CD4-positive, alpha-beta T cell treated with Interleukin-6 at 100 ng/mL for 8 hours (primary cell): ENCODE results near the gene PLEK2.

Source experiments
- DNase-seq: peaks from one replicate; pipeline ENCODE4 v3.0.0-alpha.2; 2020; ENCODE audit warnings: mixed read lengths, low spot score

The PLEK2 gene

GRCh38 chr14:67397536-67397935 is 14.4 kb downstream of the PLEK2 start:
- no peak for DNase-seq

- no peak for DNase-seq
These were observed 15.5 kb downstream of the PLEK2 start for GRCh38 chr14:67396381-67396970.

DNA sequence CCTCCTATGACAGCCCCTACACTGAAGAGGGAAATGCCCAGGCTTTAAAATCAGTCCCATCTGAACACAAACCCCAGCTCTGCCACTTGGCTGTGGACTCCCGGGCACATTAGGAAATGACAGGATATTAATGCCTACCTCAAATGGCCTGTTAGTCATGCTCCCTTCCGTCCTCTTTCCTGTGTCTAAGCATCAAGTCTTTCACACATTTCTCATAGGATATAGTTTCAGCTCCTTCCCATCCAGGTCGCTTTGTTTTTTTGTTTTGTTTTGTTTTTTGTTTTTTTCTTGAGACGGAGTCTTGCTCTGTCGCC is 16.1 kb downstream of the PLEK2 start:
- no peak for DNase-seq

- no peak for DNase-seq
These were observed 16.7 kb downstream of the PLEK2 start for GRCh38 chr14:67395086-67395875.

GRCh38 chr14:67393689-67394088 is 18.3 kb downstream of the PLEK2 start:
- DNase-seq: no peak

DNA sequence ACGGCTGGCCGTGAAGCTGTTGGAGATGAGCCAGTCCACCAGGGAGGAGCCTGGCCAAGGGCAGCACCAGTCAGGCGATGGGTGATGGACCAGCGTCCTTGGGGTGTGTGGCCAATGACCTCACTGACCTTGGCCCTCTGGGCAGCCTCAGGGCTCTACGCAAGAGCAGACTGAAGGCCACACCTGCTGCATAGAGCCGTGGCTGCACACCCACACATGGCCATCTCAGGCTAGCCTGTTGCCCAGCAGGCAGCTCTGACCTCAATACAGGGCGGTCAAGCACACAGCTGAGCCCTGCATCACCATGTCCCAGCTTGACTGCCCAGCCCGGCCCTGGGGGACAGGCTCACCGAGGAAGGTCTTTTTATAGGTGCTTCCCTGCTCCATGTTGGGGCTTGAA is 19.2 kb downstream of the PLEK2 start:
- DNase-seq: no peak

DNA sequence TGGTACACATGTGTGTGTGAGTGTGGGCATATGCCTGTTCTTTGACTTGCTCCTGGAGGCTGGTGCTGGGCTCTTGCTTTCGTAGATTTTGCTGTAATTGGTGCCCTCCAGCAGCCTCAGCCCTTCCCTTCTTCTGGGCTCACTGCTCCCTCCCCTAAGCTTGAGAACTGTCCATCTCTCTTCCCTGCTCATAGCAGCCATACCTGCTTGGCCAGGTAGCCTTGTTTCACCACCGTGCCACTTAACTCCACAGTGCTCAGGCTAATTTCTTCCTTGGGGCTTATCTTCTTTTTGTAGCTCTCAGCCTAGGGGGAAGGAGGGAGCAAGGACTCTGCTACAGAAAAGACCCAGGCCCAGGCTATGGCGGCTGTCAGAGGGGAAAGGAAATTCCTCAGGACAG is 19.8 kb downstream of the PLEK2 start:
- DNase-seq: no peak

DNA sequence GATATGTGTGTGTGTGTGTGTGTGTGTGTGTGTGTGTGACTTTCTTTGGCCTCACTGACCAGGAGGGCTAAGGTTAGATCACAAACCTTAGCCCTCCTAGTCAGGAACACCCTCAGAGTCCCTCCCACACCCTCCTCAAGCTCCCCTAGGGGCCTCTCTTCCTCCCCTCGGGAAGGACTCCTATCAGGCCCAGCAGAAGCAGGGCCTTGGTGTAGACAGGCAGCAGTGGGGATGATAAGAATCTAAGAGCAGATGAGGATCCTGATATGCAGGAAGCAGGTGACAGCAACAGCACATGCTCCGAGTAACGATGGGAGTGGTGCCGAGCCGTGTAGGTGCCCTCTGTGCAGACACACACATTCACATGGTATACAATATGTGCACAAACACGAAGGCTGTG is 20.7 kb downstream of the PLEK2 start:
- DNase-seq: no peak

- DNase-seq: no peak
These were observed 22.0 kb downstream of the PLEK2 start for GRCh38 chr14:67389811-67390534.

GRCh38 chr14:67389275-67389674 is 22.7 kb downstream of the PLEK2 start:
- DNase-seq: no peak

- DNase-seq: no peak
These were observed 24.8 kb downstream of the PLEK2 start for GRCh38 chr14:67387195-67387594.

- DNase-seq: no peak
These were observed 26.3 kb downstream of the PLEK2 start for GRCh38 chr14:67385618-67386017.

DNA sequence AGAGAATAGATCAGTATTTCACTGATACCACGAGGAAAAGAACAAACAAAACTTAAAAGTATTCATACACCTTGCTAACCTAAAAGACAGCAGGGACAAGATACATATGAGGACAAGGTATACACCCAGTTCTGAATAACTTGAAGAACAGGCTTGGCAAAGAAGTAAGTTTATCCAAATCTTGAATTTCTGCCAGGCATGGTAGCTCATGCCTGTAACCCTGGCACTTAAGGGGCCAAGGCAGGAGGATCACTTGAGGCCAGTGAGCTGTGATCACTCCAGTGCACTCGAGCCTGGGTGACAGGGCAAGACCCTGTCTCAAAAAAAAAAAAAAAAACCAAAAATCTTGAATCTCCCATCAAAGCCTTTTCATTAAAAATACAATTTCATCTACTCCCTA is 26.8 kb downstream of the PLEK2 start:
- DNase-seq: no peak

DNA sequence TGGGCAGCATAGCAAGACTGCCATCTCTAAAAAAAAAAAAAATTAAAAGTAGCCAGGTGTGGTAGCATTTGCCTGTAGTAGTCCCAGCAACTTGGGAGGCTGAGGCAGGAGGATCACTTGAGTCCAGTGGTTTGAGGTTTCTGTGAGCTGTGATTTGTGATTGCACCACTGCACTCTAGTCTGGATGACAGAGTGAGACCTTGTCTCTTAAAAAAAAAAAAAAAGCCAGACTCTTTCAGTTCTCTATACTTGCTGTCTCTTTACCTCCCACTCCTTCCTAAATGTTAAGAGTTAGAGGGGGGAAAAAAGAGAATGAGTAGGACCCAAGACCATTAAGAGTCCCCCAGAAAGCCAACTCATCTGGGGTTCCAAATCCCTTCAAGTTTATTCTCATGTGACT is 34.0 kb downstream of the PLEK2 start:
- DNase-seq: no peak

DNA sequence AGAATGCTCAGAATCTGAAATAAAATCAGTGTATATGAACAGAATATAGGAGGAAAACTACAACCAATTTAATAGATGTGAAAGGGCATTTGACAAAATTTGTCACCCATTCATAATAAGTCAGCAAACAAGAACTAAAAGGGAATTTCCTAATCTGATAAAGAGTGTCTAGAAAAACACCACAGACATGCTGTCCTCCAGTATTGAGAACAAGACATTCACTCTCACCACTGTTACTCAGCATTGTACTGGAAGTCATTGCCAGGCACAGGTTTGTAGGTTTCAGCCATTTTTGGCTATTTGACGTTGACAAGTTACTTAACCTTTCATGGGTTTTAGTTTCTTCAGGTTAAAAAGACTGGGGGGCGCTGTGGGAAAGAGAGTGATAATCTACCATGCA is 38.6 kb downstream of the PLEK2 start:
- DNase-seq: no peak

DNA sequence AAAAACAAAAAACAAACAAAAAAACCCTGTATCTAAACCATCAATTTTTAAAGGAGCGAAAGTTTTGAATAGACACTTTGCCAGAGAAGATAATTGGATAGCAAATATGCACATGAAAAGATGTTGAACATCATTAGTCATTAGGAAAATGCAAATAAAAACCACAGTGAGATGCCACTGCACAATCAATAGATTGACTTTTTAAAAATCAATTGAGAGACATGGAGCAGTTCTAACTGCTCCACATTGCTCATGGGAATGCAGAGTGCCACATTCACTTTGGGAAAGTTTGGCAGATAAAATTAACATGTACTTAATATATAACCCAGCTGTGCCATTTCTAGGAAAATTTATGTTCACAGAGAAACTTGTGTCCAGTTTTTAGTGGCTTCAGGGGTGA is 39.1 kb downstream of the PLEK2 start:
- no peak for DNase-seq

GRCh38 chr14:67371247-67372148 is 40.5 kb downstream of the PLEK2 start:
- DNase-seq: no peak

GRCh38 chr14:67370830-67371229 is 41.1 kb downstream of the PLEK2 start:
- DNase-seq: no peak

DNA sequence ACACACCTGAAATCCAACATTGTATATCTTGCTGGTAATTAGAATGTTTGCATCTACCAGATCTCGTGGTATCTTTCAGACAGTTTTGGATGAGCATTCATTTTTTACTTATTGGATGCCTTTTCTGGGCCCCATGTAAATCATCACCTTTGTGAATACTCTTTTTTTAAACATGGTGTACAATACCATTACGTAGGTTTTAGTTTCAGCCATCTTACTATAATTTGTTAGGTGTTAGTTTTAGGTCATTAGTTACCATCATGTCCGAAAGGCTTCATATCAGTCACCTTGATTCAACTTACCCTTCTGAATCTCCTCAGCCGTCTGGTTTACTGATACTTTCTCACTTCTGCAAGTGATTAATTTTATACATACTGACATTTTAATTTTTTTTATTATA is 46.5 kb downstream of the PLEK2 start:
- no peak for DNase-seq

DNA sequence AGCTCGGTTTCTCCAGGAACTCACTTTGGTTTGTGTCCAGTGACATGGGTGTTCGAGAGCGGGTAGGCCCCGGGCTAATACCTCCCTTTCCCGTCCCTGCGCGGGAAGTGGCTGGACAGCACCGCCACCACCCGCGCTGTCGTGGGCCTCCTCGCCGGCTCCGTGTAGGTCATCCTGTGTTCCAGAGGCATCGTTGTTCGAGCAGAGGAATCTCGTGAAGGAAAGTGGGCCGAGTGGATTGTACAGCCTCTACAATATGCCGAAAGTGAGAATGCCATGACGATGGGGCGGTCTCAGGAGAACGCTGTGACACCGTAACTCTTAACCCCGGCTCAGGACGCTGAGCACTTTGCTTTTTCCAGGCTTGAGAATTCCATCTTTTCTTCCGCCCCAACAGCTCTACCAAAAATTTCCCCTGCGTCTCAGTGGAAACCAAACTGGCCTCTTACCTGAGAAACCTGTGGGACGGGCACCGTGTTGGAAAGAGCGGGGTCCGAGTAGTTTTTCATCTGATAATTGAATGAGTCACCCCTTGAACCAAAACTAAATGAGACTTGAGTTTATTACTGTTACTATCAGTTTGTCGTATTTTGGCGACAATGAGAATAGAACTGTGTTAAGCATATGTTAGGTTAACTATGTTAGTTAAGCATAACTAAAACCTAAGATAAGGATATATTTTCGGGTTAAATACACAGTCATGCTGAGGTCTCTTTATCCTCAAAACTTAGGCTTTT is 51.3 kb downstream of the PLEK2 start:
- DNase-seq: no peak

DNA sequence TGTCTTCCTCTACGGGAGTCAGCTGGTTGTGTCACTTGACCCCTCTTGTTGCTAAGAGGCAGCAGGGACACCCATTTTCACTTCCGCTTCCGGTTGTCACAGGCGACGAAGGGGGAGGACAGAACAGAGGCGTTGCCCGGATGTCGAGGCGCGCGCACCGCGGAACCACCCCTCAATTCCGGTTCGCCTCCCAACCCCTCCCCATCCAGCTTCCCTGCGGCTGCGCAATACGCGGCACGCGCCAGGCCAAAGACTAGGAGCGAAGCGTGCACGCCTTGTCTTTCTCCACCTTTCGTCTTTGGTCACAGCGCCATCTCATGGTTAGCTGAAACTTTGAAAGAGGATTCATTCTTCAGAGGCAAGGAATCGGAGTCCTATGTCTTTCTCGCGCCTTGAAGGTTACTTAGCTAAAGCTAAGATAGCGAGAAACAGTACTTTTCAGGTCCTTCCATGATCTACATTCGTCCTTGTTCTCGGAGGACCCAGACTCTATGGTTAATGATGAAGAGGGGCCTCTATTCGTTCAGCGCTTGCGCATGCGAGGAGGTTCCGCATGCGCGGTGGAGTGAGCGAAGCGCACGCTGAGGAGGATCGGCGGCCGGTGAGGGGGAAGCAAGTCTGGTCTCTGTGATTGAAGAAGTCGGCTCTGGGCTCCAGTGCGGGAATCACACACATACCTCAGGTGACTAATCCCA is 52.0 kb downstream of the PLEK2 start, which contains the start of the genes ATP6V1D and EIF2S1:
TSS of gene ATP6V1D (minus strand) at position 30 of the 695 bp plus-strand sequence. CDS start 106 bp downstream, outside the sequence.
TSS of gene EIF2S1 (plus strand) at position 554 of the 695 bp plus-strand sequence. CDS start 4,440 bp downstream, outside the sequence.
- DNase-seq: peak; percentile 100
